ENCODE measurements around the gene KLK8.
A peak's percentile ranks its signal among the peaks of the same experiment; 100 is the strongest.
"Not testable (repeated sequence)": the region's sequence is repeated elsewhere in the genome, so short reads cannot be mapped to it uniquely, and the experiment has no call there.

KLK8 gene

GRCh38 chr19:51016798-51017683 lies 15.6 kb upstream of the KLK8 start:
- peak; percentile 38 to 81 for DNase-seq

- no peak for DNase-seq
These were observed 14.4 kb upstream of the KLK8 start for GRCh38 chr19:51015691-51016267.

GRCh38 chr19:51014242-51014641 lies 12.8 kb upstream of the KLK8 start:
- DNase-seq = no peak

DNA sequence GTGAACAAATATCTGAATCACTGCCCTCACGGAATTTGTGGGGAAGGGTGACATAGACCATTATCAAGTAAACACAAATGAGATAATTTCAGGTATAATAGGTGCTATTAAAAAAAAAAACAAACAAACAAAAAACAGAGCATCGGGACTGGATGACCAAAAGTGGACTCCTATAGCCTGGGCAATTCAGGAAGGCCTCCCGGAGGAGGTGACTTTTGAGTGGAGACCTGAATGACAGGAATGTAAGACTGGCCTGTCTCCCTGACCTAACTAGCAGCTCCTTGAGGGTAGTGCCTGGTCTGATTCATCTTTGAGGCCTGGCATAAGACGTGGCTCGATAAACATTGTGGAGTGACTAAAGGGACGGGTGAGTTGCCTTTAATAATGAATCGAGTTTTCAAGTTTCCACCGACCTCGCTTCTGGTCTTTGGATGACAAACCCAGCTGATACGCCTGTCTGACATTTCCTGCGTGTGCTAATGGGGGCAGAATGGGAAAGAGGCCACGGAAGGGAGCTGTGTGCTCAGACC lies 11.3 kb upstream of the KLK8 start:
- no peak for DNase-seq

DNA sequence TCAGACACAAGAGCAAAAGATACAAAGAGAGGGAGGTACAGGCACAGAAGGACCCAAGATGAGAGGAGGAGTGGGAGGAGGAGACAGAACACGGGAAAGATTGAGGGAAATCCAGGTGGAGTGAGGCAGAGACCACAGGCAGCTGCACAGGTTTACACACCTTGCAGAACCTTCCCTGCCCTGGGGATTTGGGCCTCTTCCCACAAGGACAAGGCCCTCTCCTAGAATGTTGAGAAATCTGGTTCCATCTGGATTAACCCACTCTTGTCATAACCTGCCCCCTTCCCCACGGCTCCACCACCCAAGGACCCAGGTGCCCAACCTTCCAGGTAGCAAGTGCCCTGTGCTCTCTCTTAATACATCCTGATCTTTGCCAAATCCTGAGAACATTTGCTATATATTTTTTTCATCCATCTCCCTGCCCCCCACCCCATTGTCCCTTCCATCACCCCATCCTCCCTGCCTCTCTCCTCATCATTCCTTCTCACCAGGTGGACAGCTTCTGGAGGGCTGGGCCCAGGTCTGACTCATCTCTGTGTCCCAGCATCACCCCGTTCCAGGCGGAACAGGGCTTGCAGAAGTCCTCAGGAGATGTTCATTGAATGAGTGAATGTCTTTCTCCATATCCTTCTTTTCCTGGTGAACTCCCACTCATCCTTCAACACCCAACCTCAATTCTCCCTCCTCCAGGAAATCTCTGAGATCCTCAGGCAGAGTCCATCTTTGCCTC lies 8.8 kb upstream of the KLK8 start:
- DNase-seq = no peak

DNA sequence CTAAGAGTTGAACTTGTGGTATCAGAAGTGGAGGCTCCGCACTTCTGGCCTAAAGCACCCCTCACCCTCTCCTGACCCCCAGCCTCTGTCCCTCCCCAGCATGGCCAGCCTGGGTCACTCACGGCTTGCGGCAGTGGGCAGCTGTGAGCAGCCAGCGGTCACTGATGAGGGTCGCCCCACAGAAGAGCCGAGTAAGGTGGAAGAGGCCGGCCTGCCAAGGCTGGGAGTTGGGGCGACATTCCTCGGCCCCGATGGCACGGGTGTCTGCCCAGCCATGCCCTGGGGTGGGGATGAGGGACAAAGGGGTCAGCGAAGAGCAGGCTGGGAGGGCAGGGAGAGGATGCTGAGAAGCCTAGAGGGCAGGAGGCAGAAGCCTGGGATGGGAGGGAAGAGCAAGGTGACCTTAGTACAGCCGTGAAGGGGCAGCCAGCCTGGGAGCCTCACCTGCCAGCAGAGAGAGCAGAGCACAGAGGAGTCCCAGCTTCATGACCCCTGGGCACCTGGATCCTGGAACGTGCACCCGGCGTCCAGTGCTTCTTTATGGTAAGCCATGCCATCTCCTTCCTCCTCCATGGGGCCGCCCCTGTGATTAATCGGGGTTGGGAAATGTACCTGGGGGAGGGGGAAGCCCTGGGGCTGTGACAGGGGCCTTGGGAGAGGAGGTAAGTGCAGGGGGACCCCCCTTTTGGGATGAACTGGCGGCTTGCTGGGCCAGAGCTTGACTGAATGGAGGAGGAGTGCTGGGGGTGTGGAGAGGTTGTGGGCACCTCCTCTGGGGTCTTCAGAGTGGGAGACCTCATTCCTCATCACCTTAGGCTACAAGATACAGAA lies 7.9 kb upstream of the KLK8 start:
- no peak for DNase-seq

DNA sequence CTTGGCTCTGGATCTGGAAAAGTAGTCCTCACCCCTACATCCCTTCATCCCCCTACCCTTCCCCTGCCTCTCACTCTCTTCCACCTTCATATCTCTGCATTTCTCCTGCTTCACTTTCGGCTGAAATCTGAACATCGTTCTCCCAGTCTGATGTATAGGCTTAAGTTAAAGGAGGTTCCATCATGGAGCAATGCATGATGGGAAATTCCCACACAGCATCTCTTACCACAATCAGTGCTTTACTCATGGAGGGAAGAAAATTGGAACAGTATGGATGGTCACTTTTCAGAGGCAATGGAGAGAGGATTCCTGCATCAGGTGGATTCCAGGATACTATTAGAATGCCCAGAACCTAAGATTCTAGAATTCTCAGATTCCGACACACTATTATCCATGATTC lies 6.1 kb upstream of the KLK8 start:
- DNase-seq = no peak

DNA sequence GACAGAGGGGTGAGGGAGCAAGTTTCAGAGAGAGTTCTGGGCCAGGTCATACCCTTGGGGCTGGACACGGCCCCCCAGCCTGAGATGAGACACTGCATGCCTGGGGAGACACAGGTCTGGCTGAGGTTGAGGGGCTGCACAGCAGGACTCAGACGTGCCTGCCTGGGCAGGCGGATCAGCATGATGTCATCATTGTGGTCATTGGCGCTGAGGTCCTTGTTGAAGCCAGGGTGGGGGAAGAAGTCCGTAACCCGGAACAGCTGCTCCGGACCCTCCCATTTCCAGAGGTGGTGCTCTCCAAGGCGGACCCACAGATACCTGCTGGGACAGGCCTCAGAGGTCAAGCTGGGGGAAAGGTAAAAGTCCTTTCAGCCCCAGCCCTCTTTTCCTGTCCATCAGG lies 5.0 kb upstream of the KLK8 start:
- DNase-seq = no peak

DNA sequence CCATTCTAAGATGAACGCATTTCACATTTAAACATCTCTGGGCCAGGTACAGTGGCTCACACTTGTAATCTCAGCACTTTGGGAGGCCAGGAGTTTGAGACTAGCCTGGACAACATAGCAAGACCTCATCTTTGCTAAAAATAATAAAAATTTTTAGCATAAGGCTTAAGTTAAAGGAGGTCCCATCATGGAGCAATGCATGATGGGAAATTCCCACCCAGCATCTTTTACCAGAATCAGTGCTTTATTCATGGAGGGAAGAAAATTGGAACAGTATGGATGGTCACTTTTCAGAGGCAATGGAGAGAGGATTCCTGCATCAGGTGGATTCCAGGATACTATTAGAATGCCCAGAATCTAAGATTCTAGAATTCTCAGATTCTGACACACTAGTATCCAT lies 3.8 kb upstream of the KLK8 start:
- DNase-seq = no peak

- DNase-seq = no peak
These were observed 1.9 kb upstream of the KLK8 start for GRCh38 chr19:51003316-51003715.

GRCh38 chr19:51002542-51003311 lies 1.3 kb upstream of the KLK8 start:
- DNase-seq = peak in 1 of 2 experiments; percentile 68

- DNase-seq = no peak
These were observed 707 bp upstream of the KLK8 start for GRCh38 chr19:51002089-51002532.

GRCh38 chr19:51000981-51001380 lies 423 bp downstream of the KLK8 start:
- peak in 1 of 2 experiments; percentile 17 for DNase-seq

DNA sequence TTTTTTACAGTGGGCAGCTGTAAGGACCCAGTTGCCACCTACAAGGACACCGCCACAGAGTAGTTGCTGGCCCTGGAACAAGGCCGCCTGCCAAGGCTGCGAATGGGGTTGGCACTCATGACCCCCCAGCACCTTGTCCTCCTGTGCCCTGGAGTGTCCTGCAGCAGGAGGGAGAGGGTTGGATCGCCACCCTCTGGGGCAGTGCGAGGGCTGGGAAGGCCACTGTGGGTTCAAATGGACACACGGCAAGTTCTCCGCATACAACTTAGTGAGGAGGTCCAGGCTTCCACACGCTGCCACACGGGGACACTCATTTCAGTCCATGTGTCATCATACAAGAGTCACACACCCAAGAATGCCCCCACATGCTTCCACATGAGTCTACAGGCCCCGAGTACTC lies 978 bp downstream of the KLK8 start:
- no peak for DNase-seq

- DNase-seq = no peak
These were observed 2.7 kb downstream of the KLK8 start for GRCh38 chr19:50998686-50999085.

DNA sequence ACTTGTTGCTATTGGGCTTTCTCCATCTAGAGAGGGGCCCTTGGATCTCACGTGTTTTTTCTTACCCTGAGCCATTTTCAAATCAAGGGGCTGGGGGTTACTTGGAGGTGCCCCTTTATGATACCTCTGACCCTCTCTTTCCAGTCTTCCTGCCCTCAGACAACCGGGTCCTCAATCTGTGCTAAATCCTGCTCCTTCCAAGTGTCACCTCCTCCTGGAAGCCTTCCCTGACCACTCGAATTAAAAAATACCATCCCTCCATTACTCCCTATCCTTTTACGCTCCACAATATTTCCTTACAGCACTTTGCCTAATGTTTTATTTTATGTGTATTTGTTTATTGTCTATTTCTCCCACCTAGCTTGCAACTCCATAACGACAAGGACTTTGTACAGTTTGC lies 3.3 kb downstream of the KLK8 start:
- DNase-seq = no peak

- peak in 1 of 2 experiments; percentile 21 for DNase-seq
These were observed 7.3 kb downstream of the KLK8 start for GRCh38 chr19:50994129-50994528.

- no peak for DNase-seq
These were observed 8.8 kb downstream of the KLK8 start for GRCh38 chr19:50992666-50993035.

DNA sequence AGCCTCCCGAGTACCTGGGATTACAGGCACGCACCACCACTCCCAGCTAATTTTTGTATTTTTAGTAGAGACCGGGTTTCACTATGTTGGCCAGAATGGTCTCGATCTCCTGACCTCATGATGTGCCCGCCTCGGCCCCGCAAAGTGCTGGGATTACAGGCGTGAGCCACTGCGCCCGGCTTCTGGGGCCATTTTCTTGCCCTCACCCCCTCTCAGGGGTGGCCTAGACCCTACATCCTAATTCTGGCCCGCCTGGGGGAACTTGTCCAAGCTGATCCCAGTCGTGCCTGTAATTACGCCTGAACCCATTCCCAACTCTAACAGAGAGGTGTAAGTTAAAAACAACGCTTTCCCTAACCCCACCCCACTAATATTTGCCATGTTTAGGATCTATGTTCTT lies 17.0 kb downstream of the KLK8 start:
- DNase-seq = not testable (repeated sequence)

GRCh38 chr19:50983625-50984292 lies 17.6 kb downstream of the KLK8 start, which contains the start of gene KLK7:
Gene KLK7, minus strand, starts transcription at chr19:50983917. Its CDS starts 1,518 bp downstream, at chr19:50982399.
- DNase-seq = no peak

GRCh38 chr19:50982186-50982585 lies 19.2 kb downstream of the KLK8 start:
- no peak for DNase-seq

Data from NCI-H526 (cell line).